ENCODE results near the gene UBE2E2.

DNA sequence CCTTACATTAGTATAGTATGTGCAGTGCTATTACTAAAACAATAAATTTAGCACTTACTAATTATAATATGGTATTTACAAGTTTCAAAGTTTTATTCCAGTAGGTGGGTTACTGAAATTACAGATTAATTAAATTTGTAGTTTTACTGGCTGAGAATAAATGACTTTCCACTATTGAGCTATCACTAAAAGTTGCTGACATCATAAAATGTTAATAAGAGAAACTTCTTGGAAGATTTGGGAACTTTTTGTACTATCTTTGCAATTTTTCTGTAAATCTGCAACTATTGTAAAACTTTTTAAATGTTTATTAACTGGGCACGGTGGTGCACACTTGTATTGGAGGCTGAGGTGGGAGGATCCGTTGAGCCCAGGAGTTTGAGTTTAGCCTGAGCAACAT lies 247.7 kb downstream of the UBE2E2 start:
- TF ChIP-seq, protein P1, sequence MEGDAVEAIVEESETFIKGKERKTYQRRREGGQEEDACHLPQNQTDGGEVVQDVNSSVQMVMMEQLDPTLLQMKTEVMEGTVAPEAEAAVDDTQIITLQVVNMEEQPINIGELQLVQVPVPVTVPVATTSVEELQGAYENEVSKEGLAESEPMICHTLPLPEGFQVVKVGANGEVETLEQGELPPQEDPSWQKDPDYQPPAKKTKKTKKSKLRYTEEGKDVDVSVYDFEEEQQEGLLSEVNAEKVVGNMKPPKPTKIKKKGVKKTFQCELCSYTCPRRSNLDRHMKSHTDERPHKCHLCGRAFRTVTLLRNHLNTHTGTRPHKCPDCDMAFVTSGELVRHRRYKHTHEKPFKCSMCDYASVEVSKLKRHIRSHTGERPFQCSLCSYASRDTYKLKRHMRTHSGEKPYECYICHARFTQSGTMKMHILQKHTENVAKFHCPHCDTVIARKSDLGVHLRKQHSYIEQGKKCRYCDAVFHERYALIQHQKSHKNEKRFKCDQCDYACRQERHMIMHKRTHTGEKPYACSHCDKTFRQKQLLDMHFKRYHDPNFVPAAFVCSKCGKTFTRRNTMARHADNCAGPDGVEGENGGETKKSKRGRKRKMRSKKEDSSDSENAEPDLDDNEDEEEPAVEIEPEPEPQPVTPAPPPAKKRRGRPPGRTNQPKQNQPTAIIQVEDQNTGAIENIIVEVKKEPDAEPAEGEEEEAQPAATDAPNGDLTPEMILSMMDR (IDR thresholded peaks at IDR 0.05), result no peak
- no peak for TF ChIP-seq POLR2A (IDR thresholded peaks at IDR 0.05)

Measured in esophagus squamous epithelium (tissue), 4 donors.